NT2/D1 (cell line): ENCODE data around the gene FMN1.

Source experiments
- SUZ12 ChIP-seq: IDR thresholded peaks from 2 replicates; pipeline ENCODE4 v1.6.1; 2011; ENCODE audit not compliant: insufficient read length, insufficient read depth; ENCODE audit errors: extremely low read depth
- YY1 ChIP-seq: IDR thresholded peaks from 2 replicates; pipeline ENCODE4 v1.6.1; 2011; ENCODE audit not compliant: insufficient read length, insufficient read depth
- ZNF274 ChIP-seq: IDR thresholded peaks from 2 replicates; pipeline ENCODE4 v1.6.1; 2011; ENCODE audit warnings: mild to moderate bottlenecking, low read depth, low read length

- TF ChIP-seq ZNF274 = no peak
- TF ChIP-seq SUZ12 = no peak
- TF ChIP-seq YY1 = no peak
Measured at GRCh38 chr15:32878342-32878741, 316.2 kb downstream of the FMN1 start.
